Right lung (tissue), 5 donors: ENCODE measurements around the gene ST8SIA6. TPM values are rescaled to one million over a fixed set of nuclear protein-coding genes. Genes with fewer than 3 reads are reported as not detected.

ENCODE experiments used
- DNase-seq, 2 donors: peaks; one replicate each; pipeline ENCODE4 v3.0.0-alpha.2; 2013
- polyA plus RNA-seq, 5 donors: library from polyadenylated mRNA; unstranded; fragments of 120-200 nt; gene quantifications; one replicate each; pipeline versions ENCODE4 v1.2.1 to v1.2.3, GENCODE V29; 2013; ENCODE audit warnings: inconsistent platforms in 1 of 5, low replicate concordance in 1 of 5; ENCODE audit not compliant: insufficient read length in 5 of 5, insufficient read depth in 1 of 5

ST8SIA6 gene
- polyA plus RNA-seq, 5 donors, result 7.8 to 12.2 (median 9.0) TPM

- no peak for DNase-seq
Measured at GRCh38 chr10:17272648-17273047, 181.7 kb downstream of the ST8SIA6 start.

Other genes with a start within 250 kb of the ST8SIA6 start
- gene VIM, start 226.4 kb downstream of the ST8SIA6 start, polyA plus RNA-seq, result 1,000 to 10,000 TPM; 1,761 to 1,890 (median 1,818) TPM
- gene HACD1, start 162.8 kb upstream of the ST8SIA6 start, polyA plus RNA-seq, result 10 to 100 TPM; 20.8 to 30.2 (median 25.7) TPM
- 10 to 100 TPM; 30.5 to 43.9 (median 36.4) TPM for gene STAM, start 189.6 kb upstream of the ST8SIA6 start, polyA plus RNA-seq